HPDE6-E6E7 (cell line): ENCODE measurements around the gene RALGAPA1.
"Not testable (repeated sequence)": the region's sequence is repeated elsewhere in the genome, so short reads cannot be mapped to it uniquely, and the experiment has no call there.

Experiments used
- DNase-seq: peaks from one replicate; pipeline ENCODE4 v3.0.0; 2011; ENCODE audit warnings: missing footprints; ENCODE audit errors: extremely low spot score

The RALGAPA1 gene

GRCh38 chr14:35628989-35629388, 180.1 kb downstream of the RALGAPA1 start:
- DNase-seq = no peak

DNA sequence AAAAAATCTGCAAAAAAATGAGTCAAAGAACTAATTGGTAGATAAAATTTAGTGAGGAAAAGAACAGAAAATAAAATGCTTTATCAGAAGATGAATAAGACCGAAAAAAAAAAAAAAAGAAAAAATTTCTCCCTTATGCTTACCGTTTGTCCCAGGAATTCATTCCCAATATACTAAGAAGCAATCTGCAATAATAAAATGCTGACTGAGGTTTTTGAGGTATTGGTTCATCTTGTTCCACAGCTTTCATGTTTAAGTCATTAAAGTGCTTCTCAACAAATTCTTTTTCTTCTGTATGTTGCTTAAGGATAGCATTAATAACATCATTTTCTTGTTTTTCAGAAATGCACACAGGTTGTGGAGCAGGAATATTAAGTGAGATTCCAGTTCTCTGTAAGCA, 182.1 kb downstream of the RALGAPA1 start:
- not testable (repeated sequence) for DNase-seq

- not testable (repeated sequence) for DNase-seq
Observed at GRCh38 chr14:35621996-35622395, 187.1 kb downstream of the RALGAPA1 start.

GRCh38 chr14:35619998-35620397, 189.1 kb downstream of the RALGAPA1 start:
- DNase-seq = not testable (repeated sequence)

GRCh38 chr14:35619461-35619860, 189.6 kb downstream of the RALGAPA1 start:
- not testable (repeated sequence) for DNase-seq

DNA sequence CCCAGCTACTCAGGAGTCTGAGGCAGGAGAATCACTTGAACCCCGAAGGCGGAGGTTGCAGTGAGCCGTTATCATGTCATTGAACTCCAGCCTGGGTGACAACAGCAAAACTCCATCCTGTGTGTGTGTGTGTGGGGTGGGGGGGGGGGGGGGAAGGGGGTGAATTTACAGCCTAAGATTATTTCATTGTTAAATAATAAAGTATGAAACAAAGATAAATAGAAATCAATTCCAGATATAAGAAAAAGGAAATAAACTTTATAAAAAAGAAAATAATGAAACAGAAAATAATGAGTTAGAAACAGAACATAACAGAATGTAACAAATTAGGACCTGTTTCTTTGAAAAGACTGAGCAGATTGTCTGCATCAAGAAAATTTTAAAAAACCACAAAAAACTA, 191.6 kb downstream of the RALGAPA1 start:
- DNase-seq = no peak

DNA sequence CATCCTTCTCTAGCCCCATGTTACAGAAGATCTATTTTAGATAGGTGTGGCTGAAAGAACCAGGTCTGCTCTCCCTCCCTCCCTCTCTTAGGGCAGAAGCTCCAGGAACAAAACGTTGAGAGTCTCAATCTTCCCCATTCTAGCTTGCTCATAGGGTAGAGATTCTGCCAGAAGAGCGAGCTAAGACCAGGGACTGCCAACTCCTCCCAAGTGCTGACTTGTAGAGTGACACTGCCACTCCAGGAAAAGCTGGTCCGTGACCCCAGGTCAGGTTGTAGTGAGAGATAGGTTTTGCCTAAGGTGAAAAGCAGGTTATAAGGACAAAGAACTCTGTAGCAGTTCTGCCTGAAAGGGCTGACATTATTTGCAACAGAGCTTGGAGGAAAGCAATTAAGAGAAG, 201.7 kb downstream of the RALGAPA1 start:
- no peak for DNase-seq

DNA sequence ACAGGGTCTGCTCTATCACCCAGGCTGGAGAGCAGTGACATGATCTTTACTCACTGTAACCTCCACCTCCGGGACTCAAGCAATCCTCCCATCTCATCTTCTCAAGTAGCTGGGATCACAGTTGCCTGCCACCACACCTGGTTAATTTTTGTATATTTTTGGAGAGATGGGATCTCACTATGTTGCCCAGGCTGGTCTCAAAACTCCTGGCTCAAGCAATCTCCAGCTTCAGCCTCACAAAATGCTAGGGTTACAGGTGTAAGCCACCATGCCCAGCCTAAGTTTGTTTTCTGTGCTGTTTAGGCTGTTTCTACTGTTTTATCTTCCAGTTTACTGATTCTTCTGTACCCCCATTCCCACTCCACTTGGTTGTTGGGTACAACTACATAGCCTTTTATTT, 208.8 kb downstream of the RALGAPA1 start:
- DNase-seq = no peak

- no peak for DNase-seq
Observed at GRCh38 chr14:35594616-35595015, 214.5 kb downstream of the RALGAPA1 start.

- not testable (repeated sequence) for DNase-seq
Observed at GRCh38 chr14:35587373-35587772, 221.7 kb downstream of the RALGAPA1 start.

DNA sequence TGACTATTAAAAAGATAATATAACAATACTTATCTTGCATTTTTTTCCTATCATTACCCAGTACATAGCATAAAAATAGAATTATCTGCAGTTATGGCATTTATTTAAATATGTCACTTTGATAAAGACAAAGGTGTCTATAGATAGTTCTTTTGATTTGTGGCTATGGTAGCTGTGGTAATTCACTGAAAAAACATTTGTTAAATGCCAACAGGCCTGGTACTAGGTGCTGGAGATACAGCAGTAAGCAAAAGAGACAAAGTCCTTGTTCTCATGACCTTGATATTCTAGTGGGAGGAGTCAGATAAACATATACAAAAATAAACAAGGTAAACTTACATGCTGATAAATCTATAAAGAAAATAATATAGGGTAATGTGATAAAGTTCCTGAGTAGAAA, 230.5 kb downstream of the RALGAPA1 start:
- DNase-seq = no peak

GRCh38 chr14:35578135-35578534, 231.0 kb downstream of the RALGAPA1 start:
- no peak for DNase-seq

DNA sequence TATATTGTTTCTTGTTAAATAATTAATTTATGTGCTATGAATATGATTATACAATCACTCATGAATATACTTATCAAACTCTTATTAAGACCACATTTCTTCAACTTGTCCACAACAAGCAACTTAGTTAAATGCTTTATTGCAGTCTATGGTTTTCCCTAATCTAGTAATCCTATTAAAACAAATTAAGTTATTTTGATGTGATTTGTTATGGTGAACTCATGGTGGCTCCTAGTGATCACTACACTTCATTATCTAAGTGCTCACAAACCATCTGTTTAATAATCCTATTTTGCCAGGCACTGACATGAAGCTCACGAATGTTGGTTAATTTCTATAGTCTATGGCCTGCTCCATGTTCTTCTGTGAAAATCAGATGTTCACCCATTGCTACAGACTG, 232.2 kb downstream of the RALGAPA1 start:
- no peak for DNase-seq

DNA sequence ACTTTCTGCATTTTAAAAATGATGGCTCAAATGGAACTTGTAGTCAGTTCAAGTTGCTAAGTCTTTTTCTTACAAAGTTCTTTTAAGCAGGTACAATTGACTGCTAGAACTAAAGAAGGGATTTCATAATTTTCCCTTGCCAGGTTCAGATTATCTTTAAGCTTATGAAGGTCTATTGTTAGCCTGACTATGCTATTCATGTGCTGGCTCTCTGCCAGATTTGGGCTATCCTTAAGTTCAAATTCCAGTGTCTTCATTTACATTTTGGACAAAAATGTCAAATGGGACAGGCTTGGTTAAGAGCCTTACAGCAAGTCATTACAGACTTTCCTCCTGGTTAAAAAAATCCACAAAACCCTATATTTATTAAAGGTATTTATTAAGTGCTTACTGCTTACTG, 232.8 kb downstream of the RALGAPA1 start:
- no peak for DNase-seq

GRCh38 chr14:35573911-35574310, 235.2 kb downstream of the RALGAPA1 start:
- no peak for DNase-seq

- no peak for DNase-seq
Observed at GRCh38 chr14:35571598-35571997, 237.5 kb downstream of the RALGAPA1 start.

DNA sequence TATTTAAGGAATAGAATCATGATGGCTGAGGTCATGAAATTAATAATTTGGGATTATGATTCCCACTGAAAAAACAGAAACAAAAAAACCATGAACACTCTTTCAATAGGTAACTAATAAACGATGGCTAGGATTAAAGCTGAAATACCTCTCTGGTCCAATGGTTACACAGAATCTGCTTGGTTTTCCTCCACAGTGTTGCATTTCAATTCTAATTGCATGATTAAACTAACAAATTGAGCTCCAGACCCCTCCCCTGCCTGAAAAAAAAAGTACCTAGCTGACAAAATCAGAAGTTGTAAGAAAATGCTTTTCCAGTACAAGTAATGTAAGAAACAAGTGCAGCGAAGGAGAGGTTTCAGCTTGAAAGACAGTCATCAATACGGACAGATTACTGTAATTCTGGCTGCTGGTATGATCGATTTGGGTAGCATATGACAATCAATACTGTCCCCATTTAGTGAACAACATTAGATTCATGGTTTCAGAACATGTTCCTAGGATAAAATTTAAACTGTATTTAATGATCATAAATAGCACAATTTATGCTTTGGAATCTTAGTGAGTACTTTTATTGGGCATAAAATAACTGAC, 243.1 kb downstream of the RALGAPA1 start:
- no peak for DNase-seq

GRCh38 chr14:35558680-35559079, 250.4 kb downstream of the RALGAPA1 start:
- no peak for DNase-seq

DNA sequence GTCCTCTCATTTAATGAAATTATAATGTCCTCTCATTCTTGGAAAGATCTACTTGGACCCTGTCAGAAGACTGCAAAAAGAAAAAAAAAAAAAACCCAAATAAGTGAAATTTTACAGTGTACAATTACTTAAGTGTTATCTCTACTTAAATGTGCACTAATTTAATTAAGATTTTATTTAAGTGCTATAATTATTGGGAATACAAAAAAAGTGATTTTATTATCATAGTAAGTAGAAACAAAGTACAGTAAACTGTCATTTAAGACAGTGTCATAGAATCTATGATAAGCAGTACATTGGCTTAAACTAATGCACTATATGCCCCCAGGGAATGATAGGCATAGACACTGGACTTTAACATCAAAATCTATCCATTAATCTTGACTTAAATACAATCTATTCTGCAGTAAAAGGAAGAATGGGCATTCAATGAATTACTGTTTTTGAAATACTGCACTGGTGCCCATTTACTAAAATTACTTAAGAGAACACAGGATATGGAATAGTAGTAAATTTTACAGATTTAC, 251.8 kb downstream of the RALGAPA1 start:
- DNase-seq = no peak

DNA sequence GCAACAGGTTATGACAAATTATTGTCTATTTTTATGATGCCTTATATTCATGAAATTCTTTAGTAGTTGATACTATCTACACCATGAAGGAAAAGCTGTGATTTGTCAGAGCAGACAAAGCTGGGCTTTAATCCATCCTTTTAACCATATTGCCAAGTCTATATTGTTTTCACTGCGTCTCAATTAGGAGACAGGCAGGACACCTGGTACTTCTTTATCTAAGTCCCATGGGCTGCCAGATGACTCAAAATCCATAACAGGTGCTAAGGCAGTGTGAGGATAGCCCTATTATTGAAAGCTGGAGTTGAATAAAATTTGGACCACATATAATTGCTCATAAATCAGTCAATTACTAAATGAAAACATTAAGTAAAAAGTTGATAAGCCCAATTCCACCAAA, 252.5 kb downstream of the RALGAPA1 start:
- DNase-seq = no peak

DNA sequence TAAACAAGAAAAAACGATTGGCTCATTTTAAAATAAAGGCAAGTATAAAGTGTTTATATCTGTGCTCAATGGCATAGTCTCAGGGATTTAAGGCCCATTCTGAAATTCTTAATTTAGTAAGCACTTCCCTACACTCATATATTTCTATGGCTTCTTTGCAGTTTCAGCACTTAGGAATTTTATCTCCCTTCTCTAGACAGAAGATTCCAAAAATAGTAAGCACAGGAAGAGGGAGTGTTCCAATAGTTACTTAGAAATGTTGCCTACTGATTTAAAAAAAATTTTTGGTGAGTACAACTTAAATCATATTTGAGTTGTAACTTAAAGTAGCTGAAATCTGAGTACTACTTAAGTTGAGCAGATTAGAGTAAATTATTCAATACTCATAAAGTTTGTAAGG, 255.3 kb downstream of the RALGAPA1 start:
- DNase-seq = no peak

DNA sequence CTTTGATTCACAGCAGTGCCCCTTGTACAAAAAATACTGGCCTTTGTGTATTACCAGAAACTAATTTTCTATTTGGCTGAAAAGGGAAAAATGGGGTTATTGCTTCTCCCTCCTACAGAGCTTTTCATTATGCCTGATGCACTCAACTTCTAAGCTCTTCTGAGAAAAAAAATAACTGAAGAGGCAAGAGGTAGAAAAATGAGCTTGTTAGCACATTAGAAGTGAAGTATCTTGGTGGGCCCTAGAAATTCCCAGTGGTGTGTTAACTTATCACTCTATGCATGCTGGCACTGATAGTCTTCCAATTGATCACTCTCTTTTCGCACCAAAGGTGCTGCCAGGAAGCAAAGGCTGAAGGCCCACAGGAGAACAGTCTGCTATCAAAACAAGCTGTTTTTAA, 258.0 kb downstream of the RALGAPA1 start:
- no peak for DNase-seq

- no peak for DNase-seq
Observed at GRCh38 chr14:35549551-35549950, 259.5 kb downstream of the RALGAPA1 start.

DNA sequence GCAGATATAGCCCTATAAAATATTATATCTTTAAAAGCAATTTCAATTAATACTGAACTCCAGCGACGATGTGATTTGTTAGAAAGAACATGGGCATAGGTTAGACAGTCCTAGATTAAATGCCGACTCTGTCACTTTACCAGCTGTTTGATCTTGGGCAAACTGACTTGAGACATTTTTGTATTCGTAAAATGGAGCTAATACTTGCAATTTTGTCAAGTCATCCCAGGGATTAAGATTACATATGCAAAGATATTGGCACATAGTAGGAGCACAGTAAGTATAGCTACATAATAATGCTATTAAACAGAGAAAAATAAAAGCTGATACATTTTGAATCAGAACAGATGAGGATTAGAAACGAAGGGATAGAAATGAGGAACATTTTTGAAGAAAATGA, 266.1 kb downstream of the RALGAPA1 start:
- no peak for DNase-seq
